SU-DHL-6 (cell line): ENCODE results near the gene BBS1.

Experiments
- H2AFZ ChIP-seq: fragments of 200-600 bp; sonication (generic); 2 replicates; pipeline ENCODE4 v1.6.1; 2014; ENCODE audit warnings: low read depth, mild to moderate bottlenecking, moderate library complexity, mixed read lengths, antibody characterized with exemption, low read length; ENCODE audit not compliant: severe bottlenecking
- H3F3A ChIP-seq: fragments of 200-600 bp; shearing (Covaris generic); 2 replicates; pipeline ENCODE4 v1.6.0; 2016; ENCODE audit warnings: antibody characterized with exemption, mild to moderate bottlenecking; ENCODE audit not compliant: insufficient read depth
- H3K27ac ChIP-seq: fragments of 200-600 bp; sonication (generic); 2 replicates; pipeline ENCODE4 v1.5.1; 2016; ENCODE audit warnings: low read depth, mild to moderate bottlenecking, low read length, moderate library complexity, mixed read lengths
- H3K27me3 ChIP-seq: fragments of 200-600 bp; sonication (generic), shearing (Covaris generic); 2 replicates; pipeline ENCODE4 v1.6.0; 2014; ENCODE audit warnings: mild to moderate bottlenecking, low read length
- H3K36me3 ChIP-seq: fragments of 200-600 bp; sonication (generic); 2 replicates; pipeline ENCODE4 v1.6.1; 2014; ENCODE audit warnings: mild to moderate bottlenecking, low read length, mixed read lengths
- H3K4me2 ChIP-seq: fragments of 300-600, 200-600 bp; shearing (Covaris generic), sonication (generic); 2 replicates; pipeline ENCODE4 v1.6.0; 2014; ENCODE audit warnings: low read length, low read depth, mild to moderate bottlenecking; ENCODE audit not compliant: poor library complexity, severe bottlenecking
- H3K4me3 ChIP-seq: fragments of 200-600 bp; sonication (generic); 2 replicates; pipeline ENCODE4 v1.5.1; 2014; ENCODE audit warnings: antibody characterized with exemption, low read length, mild to moderate bottlenecking, mixed read lengths; ENCODE audit not compliant: insufficient read depth, poor library complexity, severe bottlenecking
- H3K79me2 ChIP-seq: fragments of 200-600 bp; sonication (generic); 2 replicates; pipeline ENCODE4 v1.6.1; 2014; ENCODE audit warnings: mild to moderate bottlenecking, low read length, moderate library complexity; ENCODE audit not compliant: insufficient read depth
- H3K9ac ChIP-seq: fragments of 200-600 bp; sonication (generic); 2 replicates; pipeline ENCODE4 v1.7.0; 2014; ENCODE audit warnings: mild to moderate bottlenecking, low read length
- H3K9me2 ChIP-seq: fragments of 200-600 bp; sonication (generic); replicated peaks from 2 replicates; pipeline ENCODE4 v1.6.1; 2014; ENCODE audit warnings: low read length; ENCODE audit not compliant: insufficient read depth
- H3K9me3 ChIP-seq: fragments of 200-600 bp; sonication (generic); 2 replicates; pipeline ENCODE4 v1.6.1; 2014; ENCODE audit warnings: low read length, mixed read lengths; ENCODE audit not compliant: insufficient read depth
- H4K20me1 ChIP-seq: fragments of 200-600 bp; sonication (generic); 2 replicates; pipeline ENCODE4 v1.6.1; 2014; ENCODE audit warnings: low read depth, mild to moderate bottlenecking, antibody characterized with exemption, low read length, moderate library complexity, mixed read lengths
- CTCF ChIP-seq: fragments of 200-600 bp; sonication (generic); IDR thresholded peaks from one replicate; pipeline ENCODE4 v1.5.1; 2017; ENCODE audit warnings: antibody characterized with exemption, mild to moderate bottlenecking, low read length, moderate library complexity; ENCODE audit not compliant: insufficient read depth, poor library complexity, severe bottlenecking
- EZH2phosphoT487 ChIP-seq: fragments of 200-600 bp; sonication (generic), shearing (Covaris generic); conservative IDR thresholded peaks from 2 replicates; pipeline ENCODE4 v1.6.1; 2018; ENCODE audit warnings: mild to moderate bottlenecking, antibody characterized with exemption, low read length, moderate library complexity, mixed read lengths

Gene BBS1

GRCh38 chr11:66475349-66476172 is 34.9 kb upstream of the BBS1 start:
- no peaks in the 10 kb centered on the region for H4K20me1 ChIP-seq
- 0 out of 2 replicates have a peak, but pooled peaks cover 4% of the 10 kb centered on the region for H3K79me2 ChIP-seq
- no peak overlapping the region for H3K27ac ChIP-seq
- H3K27me3 ChIP-seq = no peaks in the 10 kb centered on the region
- no peak for TF ChIP-seq CTCF
- TF ChIP-seq EZH2phosphoT487 = no peak
- H3K36me3 ChIP-seq = no peaks in the 10 kb centered on the region
- H3K9ac ChIP-seq = no peak overlapping the region
- no peak overlapping the region for H3K4me3 ChIP-seq
- H3F3A ChIP-seq = no peaks in the 10 kb centered on the region
- H3K4me2 ChIP-seq = no peak overlapping the region
- no peaks in the 10 kb centered on the region for H3K9me3 ChIP-seq
- no peak overlapping the region for H2AFZ ChIP-seq
- no peaks in the 10 kb centered on the region for H3K9me2 ChIP-seq

GRCh38 chr11:66476173-66476840 is 34.1 kb upstream of the BBS1 start:
- Histone ChIP-seq H3K9me3 (no peaks in the 10 kb centered on the region), H4K20me1 (no peaks in the 10 kb centered on the region), H3K9ac (no peak overlapping the region), H2AFZ (no peak overlapping the region), H3F3A (no peaks in the 10 kb centered on the region), H3K79me2 (0 out of 2 replicates have a peak, but pooled peaks cover 11% of the 10 kb centered on the region), H3K27ac (no peak overlapping the region), H3K9me2 (no peaks in the 10 kb centered on the region), H3K36me3 (no peaks in the 10 kb centered on the region), H3K27me3 (no peaks in the 10 kb centered on the region), H3K4me2 (no peak overlapping the region), H3K4me3 (no peak overlapping the region)
- TF ChIP-seq CTCF (no peak), EZH2phosphoT487 (no peak)

GRCh38 chr11:66476841-66477251 is 33.6 kb upstream of the BBS1 start:
- no peaks in the 10 kb centered on the region for H3K27me3 ChIP-seq
- no peak overlapping the region for H2AFZ ChIP-seq
- no peak overlapping the region for H3K4me3 ChIP-seq
- H3K36me3 ChIP-seq = no peaks in the 10 kb centered on the region
- H3K79me2 ChIP-seq = 0 out of 2 replicates have a peak, but pooled peaks cover 11% of the 10 kb centered on the region
- H3K9me2 ChIP-seq = no peaks in the 10 kb centered on the region
- no peak for TF ChIP-seq EZH2phosphoT487
- no peak for TF ChIP-seq CTCF
- no peak overlapping the region for H3K27ac ChIP-seq
- no peaks in the 10 kb centered on the region for H3F3A ChIP-seq
- H4K20me1 ChIP-seq = no peaks in the 10 kb centered on the region
- no peaks in the 10 kb centered on the region for H3K9me3 ChIP-seq
- no peak overlapping the region for H3K9ac ChIP-seq
- no peak overlapping the region for H3K4me2 ChIP-seq
